Endothelial cell of umbilical vein (primary cell): ENCODE data around the gene DNASE1. TPM values are rescaled to one million over a fixed set of nuclear protein-coding genes. Genes with fewer than 3 reads are reported as not detected.
"Not testable (repeated sequence)": the region's sequence is repeated elsewhere in the genome, so short reads cannot be mapped to it uniquely, and the experiment has no call there.

Source experiments
- BruUV-seq: library from RNA; stranded (reverse); fragments of 400-500 nt; replicated peaks from 2 replicates; lab custom pipeline; 2021; lab: Mats Ljungman, UMichigan
- CTCF ChIA-PET: fragments of 300-600, 350-600 bp; sonication (Branson Sonifier 250); formaldehyde crosslinking; loops from one replicate; lab custom pipeline; 2021; ENCODE audit warnings: antibody characterized with exemption, inconsistent platforms; lab: Charles Lee
- POLR2A ChIA-PET: fragments of 300-600, 350-600 bp; sonication (Branson Sonifier 250); formaldehyde crosslinking; loops from one replicate; lab custom pipeline; 2021; ENCODE audit warnings: antibody characterized with exemption, inconsistent platforms; lab: Charles Lee
- DNase-seq: peaks from one replicate; pipeline ENCODE4 v3.0.0-alpha.2; 2011; ENCODE audit warnings: low read depth, low spot score
- FAIRE-seq: peaks from 2 replicates; lab custom pipeline; 2011; peaks lifted over from hg19 to GRCh38; lab: Jason Lieb, UNC
- H2AFZ ChIP-seq: 2 replicates; pipeline ENCODE4 v1.6.0; 2012; ENCODE audit warnings: low read depth, low read length, control low read depth, inconsistent platforms
- H3K27ac ChIP-seq: 2 replicates; pipeline ENCODE4 v1.5.1; 2011; ENCODE audit warnings: low read depth, mild to moderate bottlenecking, control low read depth, low read length, moderate library complexity; ENCODE audit not compliant: insufficient read depth
- H3K27me3 ChIP-seq, 2 experiments: 2 replicates each; pipeline versions ENCODE4 v1.6.0 to v1.6.1; 2011; ENCODE audit warnings: low read length in 2 of 2, mixed read lengths in 1 of 2; ENCODE audit not compliant: control insufficient read depth in 2 of 2, insufficient read depth in 2 of 2
- H3K36me3 ChIP-seq, 2 experiments: 2 replicates in 1 of 2; 3 replicates in 1 of 2; pipeline ENCODE4 v1.5.1; 2011; ENCODE audit warnings: low read length in 2 of 2, mild to moderate bottlenecking in 1 of 2, moderate library complexity in 1 of 2; ENCODE audit not compliant: control insufficient read depth in 2 of 2, insufficient read depth in 2 of 2; ENCODE audit errors: extremely low read depth in 1 of 2
- H3K4me1 ChIP-seq: 3 replicates; pipeline ENCODE4 v1.5.1; 2011; ENCODE audit warnings: mild to moderate bottlenecking, low read length; ENCODE audit not compliant: control insufficient read depth, insufficient read depth; ENCODE audit errors: extremely low read depth
- H3K4me2 ChIP-seq: 2 replicates; pipeline ENCODE4 v1.6.1; 2011; ENCODE audit warnings: low read length, control low read depth, mixed read lengths; ENCODE audit not compliant: insufficient read depth
- H3K4me3 ChIP-seq, 3 experiments: fragments of 200-600 bp in 1 of 3; sonication (generic), shearing (Covaris generic) in 1 of 3; replicated peaks in 1 of 3; 2 replicates each; pipeline ENCODE4 v1.5.1; 2011 to 2016; ENCODE audit warnings: control low read depth in 3 of 3, low read length in 3 of 3, mild to moderate bottlenecking in 2 of 3, inconsistent platforms in 1 of 3, low read depth in 1 of 3, moderate library complexity in 1 of 3; ENCODE audit not compliant: insufficient read depth in 1 of 3
- H3K79me2 ChIP-seq: 2 replicates; pipeline ENCODE4 v1.6.0; 2012; ENCODE audit warnings: low read length, inconsistent platforms; ENCODE audit not compliant: control insufficient read depth, insufficient read depth
- H3K9ac ChIP-seq: replicated peaks from 2 replicates; pipeline ENCODE3; 2011; ENCODE audit warnings: low read length, control low read depth; ENCODE audit not compliant: insufficient read depth; ENCODE audit errors: extremely low read depth
- H3K9me1 ChIP-seq: replicated peaks from 3 replicates; pipeline ENCODE4 v1.6.0; 2011; ENCODE audit warnings: mild to moderate bottlenecking, low read length; ENCODE audit not compliant: control insufficient read depth, insufficient read depth; ENCODE audit errors: extremely low read depth
- H3K9me3 ChIP-seq: replicated peaks from 2 replicates; pipeline ENCODE4 v1.5.1; 2012; ENCODE audit warnings: low read length, inconsistent platforms; ENCODE audit not compliant: control insufficient read depth, insufficient read depth
- H4K20me1 ChIP-seq: replicated peaks from 2 replicates; pipeline ENCODE3; 2011; ENCODE audit warnings: mild to moderate bottlenecking, low read length; ENCODE audit not compliant: control insufficient read depth, insufficient read depth; ENCODE audit errors: extremely low read depth
- dilution Hi-C: fragments of 300-500 bp; cut with MboI; formaldehyde crosslinking; loops from one replicate; pipeline ENCODE4 v1.15.0; 2019; ENCODE audit warnings: low sequenced_read_pairs; ENCODE audit not compliant: extremely low pct_ligation_motif_present
- intact Hi-C: fragments of 100-400 bp; cut with micrococcal nuclease; formaldehyde crosslinking; loops from one replicate; pipeline ENCODE4 v1.10.0; 2022
- polyA plus RNA-seq, 4 experiments: library from polyadenylated mRNA; depleted of rRNA in 3 of 4; stranded (reverse) in 3 of 4; unstranded in 1 of 4; fragments of >200 nt; gene quantifications; 2 replicates each; pipeline versions ENCODE4 v1.2.1 to v1.2.3, GENCODE V29; 2011 to 2012; ENCODE audit warnings: missing spikeins in 1 of 4
- total RNA-seq: library from RNA; stranded (reverse); gene quantifications from 2 replicates; pipeline ENCODE4 v1.2.3, GENCODE V29; 2021
- TF ChIP-seq, protein P1 (sequence below): IDR thresholded peaks from 2 replicates; pipeline ENCODE4 v1.6.1; 2011; ENCODE audit not compliant: insufficient read depth, insufficient read length

Gene DNASE1
- total and polyA plus RNA-seq, 2 donors (not counting 3 experiments of a cell fraction or from before 2014, with no cell fraction given) = 11.1 to 13.5 TPM

DNA sequence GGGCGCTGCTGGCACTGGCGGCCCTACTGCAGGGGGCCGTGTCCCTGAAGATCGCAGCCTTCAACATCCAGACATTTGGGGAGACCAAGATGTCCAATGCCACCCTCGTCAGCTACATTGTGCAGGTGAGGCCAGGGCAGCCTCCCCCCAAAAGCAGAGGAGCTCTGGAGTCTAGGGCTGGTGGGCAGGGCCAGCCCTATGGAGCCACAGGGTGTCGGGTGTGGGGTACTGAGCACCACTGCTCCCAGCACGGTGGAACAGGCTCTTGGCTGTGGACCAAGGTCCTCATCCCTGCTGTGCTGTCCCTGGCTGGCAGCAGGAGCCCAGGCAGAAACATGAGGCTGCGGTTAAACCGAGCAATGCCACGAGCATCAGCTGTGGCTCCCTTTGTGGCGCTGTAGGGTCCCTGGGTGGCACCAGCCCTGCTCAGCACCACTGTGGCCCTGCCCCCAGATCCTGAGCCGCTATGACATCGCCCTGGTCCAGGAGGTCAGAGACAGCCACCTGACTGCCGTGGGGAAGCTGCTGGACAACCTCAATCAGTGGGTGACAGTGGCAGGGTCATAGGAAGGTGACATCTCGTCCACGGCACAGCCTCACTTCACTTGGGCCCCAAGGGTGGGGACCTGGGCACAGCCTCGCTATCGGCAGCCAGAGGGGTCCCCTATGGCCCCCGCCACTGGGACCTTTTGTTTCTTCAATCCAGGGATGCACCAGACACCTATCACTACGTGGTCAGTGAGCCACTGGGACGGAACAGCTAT, 1.1 kb downstream of the DNASE1 start:
- no peaks in the 10 kb centered on the region for H4K20me1 ChIP-seq
- H3K9me3 ChIP-seq = no peaks in the 10 kb centered on the region
- intact Hi-C loops (no loop called here), dilution Hi-C loops (no loop called here)
- no peak overlapping the region for H3K27ac ChIP-seq
- no peaks in the 10 kb centered on the region for H3K27me3 ChIP-seq
- no peak overlapping the region for H3K4me2 ChIP-seq
- no peak overlapping the region for H3K4me3 ChIP-seq
- TF ChIP-seq, protein P1, sequence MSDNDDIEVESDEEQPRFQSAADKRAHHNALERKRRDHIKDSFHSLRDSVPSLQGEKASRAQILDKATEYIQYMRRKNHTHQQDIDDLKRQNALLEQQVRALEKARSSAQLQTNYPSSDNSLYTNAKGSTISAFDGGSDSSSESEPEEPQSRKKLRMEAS = no peak
- no peak overlapping the region for H2AFZ ChIP-seq
- ChIA-PET CTCF (interaction anchor here (1.1 to 1.9 kb wide), 2 partner anchors 8 to 207 kb away, joined by 3 to 5 read pairs; no protein-coding TSS in a partner anchor), POLR2A (no interaction called here)
- no TSS peak for BruUV-seq
- H3K4me1 ChIP-seq = no peaks in the 10 kb centered on the region
- FAIRE-seq = no peak
- H3K9me1 ChIP-seq = no peaks in the 10 kb centered on the region
- no peak for DNase-seq
- no peak overlapping the region for H3K9ac ChIP-seq
- H3K36me3 ChIP-seq = peaks cover 3 to 34% of the 10 kb centered on the region in 2 experiments
- H3K79me2 ChIP-seq = no peaks in the 10 kb centered on the region

DNA sequence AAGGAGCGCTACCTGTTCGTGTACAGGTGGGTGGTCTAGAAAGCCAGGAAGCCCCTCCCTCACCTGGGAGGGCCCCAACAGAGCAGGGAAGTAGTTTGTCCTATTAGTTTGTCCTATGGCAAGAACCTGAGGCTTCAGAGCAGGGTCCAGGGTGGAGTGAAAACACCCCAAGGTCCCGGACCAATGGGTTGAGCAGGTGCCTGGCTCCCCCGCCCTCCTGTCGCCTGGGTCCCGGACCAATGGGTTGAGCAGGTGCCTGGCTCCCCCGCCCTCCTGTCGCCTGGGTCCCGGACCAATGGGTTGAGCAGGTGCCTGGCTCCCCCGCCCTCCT, 1.6 kb downstream of the DNASE1 start:
- H3K27ac ChIP-seq, H4K20me1 ChIP-seq, dilution Hi-C loops, FAIRE-seq, H3K9me3 ChIP-seq, H3K9me1 ChIP-seq, DNase-seq, H3K4me1 ChIP-seq, H3K79me2 ChIP-seq, H3K27me3 ChIP-seq, H3K4me3 ChIP-seq, H3K9ac ChIP-seq, POLR2A ChIA-PET, H2AFZ ChIP-seq, intact Hi-C loops, BruUV-seq, H3K4me2 ChIP-seq: not testable (repeated sequence)
- CTCF ChIA-PET = interaction anchor here (1.1 kb wide), 1 partner anchor 9 kb away, joined by 3 read pairs; no protein-coding TSS in a partner anchor
- H3K36me3 ChIP-seq = peaks cover 6 to 34% of the 10 kb centered on the region in 2 experiments
